ENCODE data around the gene DAD1.

DAD1 gene

GRCh38 chr14:22598099-22598895, 9.3 kb upstream of the DAD1 start, which contains the start of gene ABHD4 (continued):
- TF ChIP-seq ZNF585B (tag by site-specific recombination; IDR thresholded peaks at IDR 0.05) (no peak), ZBTB10 (tag by site-specific recombination; IDR thresholded peaks at IDR 0.05) (no peak), SP7 (tag by site-specific recombination; IDR thresholded peaks at IDR 0.05) (peak; percentile 47), PRDM1 (tag by site-specific recombination; IDR thresholded peaks at IDR 0.05) (peak; percentile 79), ZNF792 (tag by site-specific recombination; IDR thresholded peaks at IDR 0.05) (no peak), ZNF624 (tag by site-specific recombination; IDR thresholded peaks at IDR 0.05) (no peak), ZBTB11 (tag by site-specific recombination; conservative IDR thresholded peaks at IDR 0.05; ENCODE audit: low read depth) (no peak), ZNF16 (tag by site-specific recombination; IDR thresholded peaks at IDR 0.05; ENCODE audit: low read depth) (peak; percentile 52; the same call in 1 of the 2 replicates), SP2 (tag by site-specific recombination; IDR thresholded peaks at IDR 0.05) (peak; percentile 76), ZBTB20 (tag by site-specific recombination; IDR thresholded peaks at IDR 0.05) (0 out of 2 replicates have a peak, but pooled peaks have one; percentile 47), INSM2 (tag by site-specific recombination; IDR thresholded peaks at IDR 0.05) (peak; percentile 26; the same call in 1 of the 2 replicates), ZNF707 (tag by site-specific recombination; IDR thresholded peaks at IDR 0.05) (no peak), ZNF639 (tag by site-specific recombination; IDR thresholded peaks at IDR 0.05) (no peak), PRDM10 (tag by site-specific recombination; IDR thresholded peaks at IDR 0.05) (0 out of 2 replicates have a peak, but pooled peaks have one; percentile 27), ZNF629 (tag by site-specific recombination; IDR thresholded peaks at IDR 0.05) (no peak), REST (tag by site-specific recombination; IDR thresholded peaks at IDR 0.05) (no peak), ZNF157 (tag by site-specific recombination; IDR thresholded peaks at IDR 0.05) (no peak), ZNF341 (tag by site-specific recombination; IDR thresholded peaks at IDR 0.05; ENCODE audit: low read depth) (peak; percentile 84), ZBTB8A (tag by site-specific recombination; IDR thresholded peaks at IDR 0.05) (peak; percentile 44; the same call in 1 of the 2 replicates)
